ENCODE measurements around the gene SEC14L1.

DNA sequence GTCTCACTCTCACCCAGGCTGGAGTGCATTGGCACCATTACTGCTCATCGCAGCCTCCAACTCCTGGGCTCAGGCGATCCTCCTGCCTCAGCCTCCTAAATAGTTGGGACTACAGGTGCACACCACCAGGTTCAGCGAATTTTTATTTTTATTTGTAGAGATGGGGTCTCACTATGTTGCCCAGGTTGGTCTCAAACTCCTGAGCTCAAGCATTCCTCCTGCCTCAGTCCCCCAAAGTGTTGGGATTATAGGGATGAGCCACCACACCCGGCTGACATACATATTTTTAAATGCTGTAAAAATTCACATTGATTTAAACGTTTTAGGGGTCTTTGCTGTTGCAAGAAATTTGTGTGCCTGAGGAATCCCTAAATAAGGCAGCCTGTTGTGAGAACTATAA lies 24.8 kb upstream of the SEC14L1 start:
- TF ChIP-seq, protein P1, sequence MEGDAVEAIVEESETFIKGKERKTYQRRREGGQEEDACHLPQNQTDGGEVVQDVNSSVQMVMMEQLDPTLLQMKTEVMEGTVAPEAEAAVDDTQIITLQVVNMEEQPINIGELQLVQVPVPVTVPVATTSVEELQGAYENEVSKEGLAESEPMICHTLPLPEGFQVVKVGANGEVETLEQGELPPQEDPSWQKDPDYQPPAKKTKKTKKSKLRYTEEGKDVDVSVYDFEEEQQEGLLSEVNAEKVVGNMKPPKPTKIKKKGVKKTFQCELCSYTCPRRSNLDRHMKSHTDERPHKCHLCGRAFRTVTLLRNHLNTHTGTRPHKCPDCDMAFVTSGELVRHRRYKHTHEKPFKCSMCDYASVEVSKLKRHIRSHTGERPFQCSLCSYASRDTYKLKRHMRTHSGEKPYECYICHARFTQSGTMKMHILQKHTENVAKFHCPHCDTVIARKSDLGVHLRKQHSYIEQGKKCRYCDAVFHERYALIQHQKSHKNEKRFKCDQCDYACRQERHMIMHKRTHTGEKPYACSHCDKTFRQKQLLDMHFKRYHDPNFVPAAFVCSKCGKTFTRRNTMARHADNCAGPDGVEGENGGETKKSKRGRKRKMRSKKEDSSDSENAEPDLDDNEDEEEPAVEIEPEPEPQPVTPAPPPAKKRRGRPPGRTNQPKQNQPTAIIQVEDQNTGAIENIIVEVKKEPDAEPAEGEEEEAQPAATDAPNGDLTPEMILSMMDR (IDR thresholded peaks at IDR 0.05; ENCODE audit: insufficient read depth, low read depth, low read length) = no peak
- TF ChIP-seq EZH2 (IDR thresholded peaks at IDR 0.05; ENCODE audit: insufficient read depth, low read length) = no peak
